HepG2 (cell line): Measurements from ENCODE around the gene ZFP69. TPM values are rescaled to one million over a fixed set of nuclear protein-coding genes. Genes with fewer than 3 reads are reported as not detected.

Experiments used
- ATAC-seq: fragments of 200-7000 bp; cut with Tn5 transposase; 3 replicates; pipeline ENCODE4 v1.9.1; 2020; ENCODE audit warnings: mild to moderate bottlenecking, moderate library complexity
- Bru-seq: library from RNA; stranded (reverse); fragments of 400-500 nt; gene quantifications from one replicate; lab custom pipeline; 2021; lab: Mats Ljungman, UMichigan
- BruChase-seq, 2 experiments: library from RNA; stranded (reverse); fragments of 400-500 nt; gene quantifications; one replicate each; lab custom pipeline; 2021; lab: Mats Ljungman, UMichigan
- BruUV-seq: library from RNA; stranded (reverse); fragments of 400-500 nt; replicated peaks from 2 replicates; lab custom pipeline; 2021; lab: Mats Ljungman, UMichigan
- CTCF ChIA-PET: fragments of 300-600 bp; formaldehyde crosslinking; extraction: SDS; loops from one replicate; lab custom pipeline; 2021; ENCODE audit warnings: low total read pairs, inconsistent platforms, low intra/inter-chr PET ratio; lab: Yijun Ruan, JAX
- POLR2A ChIA-PET: fragments of 350-600 bp; sonication (Branson Sonifier 250); formaldehyde crosslinking; loops from one replicate; lab custom pipeline; 2020; ENCODE audit warnings: antibody characterized with exemption, inconsistent platforms; lab: Yijun Ruan, JAX
- DNase-seq: peaks from one replicate; pipeline ENCODE4 v3.0.0-alpha.2; 2015; ENCODE audit warnings: low spot score
- FAIRE-seq: peaks from 3 replicates; lab custom pipeline; 2011; peaks lifted over from hg19 to GRCh38; lab: Jason Lieb, UNC
- H2AFZ ChIP-seq: one replicate; pipeline ENCODE4 v1.6.1; 2011; ENCODE audit warnings: low read length, inconsistent platforms
- H3K27ac ChIP-seq: fragments of 300-600 bp; 3 replicates; pipeline ENCODE4 v1.8.0; 2011; ENCODE audit warnings: mixed run types, mild to moderate bottlenecking, mixed read lengths, low read length, inconsistent platforms; ENCODE audit not compliant: insufficient read depth; ENCODE audit errors: extremely low read length
- H3K27me3 ChIP-seq, 2 experiments: fragments of 200-600 bp in 1 of 2; 2 replicates in 1 of 2; 3 replicates in 1 of 2; pipeline versions ENCODE4 v1.6.0 to v1.8.0; 2011; ENCODE audit warnings: low read length in 2 of 2, mild to moderate bottlenecking in 2 of 2, moderate library complexity in 2 of 2, inconsistent platforms in 1 of 2; ENCODE audit not compliant: insufficient read depth in 2 of 2, control insufficient read depth in 1 of 2
- H3K36me3 ChIP-seq, 2 experiments: fragments of 200-600 bp in 1 of 2; replicated peaks in 1 of 2; 2 replicates in 1 of 2; 3 replicates in 1 of 2; pipeline versions ENCODE4 v1.5.1 to v1.8.0; 2011; ENCODE audit warnings: low read length in 2 of 2, inconsistent platforms in 1 of 2; ENCODE audit not compliant: insufficient read depth in 2 of 2, control insufficient read depth in 1 of 2
- H3K4me1 ChIP-seq: 2 replicates; pipeline ENCODE4 v1.5.1; 2012; ENCODE audit warnings: low read length, inconsistent platforms; ENCODE audit not compliant: insufficient read depth
- H3K4me2 ChIP-seq: 2 replicates; pipeline ENCODE4 v1.6.0; 2011; ENCODE audit warnings: low read depth, low read length, inconsistent platforms
- H3K4me3 ChIP-seq, 3 experiments: fragments of 200-600 bp in 1 of 3; sonication (generic), shearing (Covaris generic) in 1 of 3; replicated peaks in 1 of 3; 2 replicates each; pipeline ENCODE4 v1.5.1; 2011 to 2016; ENCODE audit warnings: low read length in 3 of 3, inconsistent platforms in 2 of 3, low read depth in 2 of 3, mild to moderate bottlenecking in 2 of 3, control low read depth in 1 of 3, mixed read lengths in 1 of 3; ENCODE audit not compliant: insufficient read depth in 1 of 3
- H3K79me2 ChIP-seq: one replicate; pipeline ENCODE4 v1.6.1; 2011; ENCODE audit warnings: low read length, inconsistent platforms; ENCODE audit not compliant: insufficient read depth
- H3K9ac ChIP-seq: 2 replicates; pipeline ENCODE4 v1.6.0; 2011; ENCODE audit warnings: mild to moderate bottlenecking, low read depth, low read length, inconsistent platforms; ENCODE audit not compliant: insufficient read depth
- H3K9me3 ChIP-seq: 2 replicates; pipeline ENCODE4 v1.5.1; 2012; ENCODE audit warnings: mild to moderate bottlenecking, low read length
- H4K20me1 ChIP-seq: 2 replicates; pipeline ENCODE4 v1.6.0; 2011; ENCODE audit warnings: inconsistent platforms, mild to moderate bottlenecking, low read length, moderate library complexity; ENCODE audit not compliant: insufficient read depth
- ADNP ChIP-seq: sonication (generic); formaldehyde crosslinking; IDR thresholded peaks from 2 replicates; pipeline ENCODE4 v1.4.0; 2020; ENCODE audit warnings: missing genetic modification reagents
- FLYWCH1 ChIP-seq: sonication (generic); formaldehyde crosslinking; IDR thresholded peaks from 2 replicates; pipeline ENCODE4 v1.8.1; 2023; ENCODE audit warnings: mild to moderate bottlenecking, missing genetic modification reagents
- KAT7 ChIP-seq: IDR thresholded peaks from 2 replicates; pipeline ENCODE4 v1.6.1; 2018; ENCODE audit warnings: borderline replicate concordance, missing compliant biosample characterization
- PHF8 ChIP-seq: sonication (generic); formaldehyde crosslinking; IDR thresholded peaks from 2 replicates; pipeline ENCODE4 v1.5.0; 2020; ENCODE audit warnings: missing genetic modification reagents
- RXRB ChIP-seq: IDR thresholded peaks from 2 replicates; pipeline ENCODE4 v1.6.1; 2016; ENCODE audit warnings: borderline replicate concordance, missing genetic modification reagents, missing compliant biosample characterization
- ZBTB7B ChIP-seq: sonication (generic); formaldehyde crosslinking; IDR thresholded peaks from 2 replicates; pipeline ENCODE4 v1.4.0; 2020; ENCODE audit warnings: missing genetic modification reagents
- ZMYM4 ChIP-seq: sonication (generic); formaldehyde crosslinking; IDR thresholded peaks from 2 replicates; pipeline ENCODE4 v1.8.1; 2023; ENCODE audit warnings: mild to moderate bottlenecking, missing genetic modification reagents
- ZNF234 ChIP-seq: sonication (generic); formaldehyde crosslinking; conservative IDR thresholded peaks from 2 replicates; pipeline ENCODE4 v1.5.1; 2020; ENCODE audit warnings: mild to moderate bottlenecking, missing genetic modification reagents
- ZNF326 ChIP-seq: sonication (generic); formaldehyde crosslinking; IDR thresholded peaks from 2 replicates; pipeline ENCODE4 v1.4.0; 2020; ENCODE audit warnings: missing genetic modification reagents, borderline replicate concordance
- ZNF549 ChIP-seq: sonication (generic); formaldehyde crosslinking; IDR thresholded peaks from 2 replicates; pipeline ENCODE4 v1.5.0; 2020; ENCODE audit warnings: missing genetic modification reagents
- ZNF629 ChIP-seq: sonication (generic); formaldehyde crosslinking; conservative IDR thresholded peaks from 2 replicates; pipeline ENCODE4 v1.5.0; 2020; ENCODE audit warnings: missing genetic modification reagents
- ZNF746 ChIP-seq: sonication (generic); formaldehyde crosslinking; IDR thresholded peaks from 2 replicates; pipeline ENCODE4 v1.8.0; 2022; ENCODE audit warnings: mild to moderate bottlenecking, missing genetic modification reagents
- WGBS: methylation state at CpG from one replicate; pipeline ENCODE4 v1.1.6; 2017; ENCODE audit warnings: low lambda C conversion rate; 5-methylcytosine and 5-hydroxymethylcytosine counted together
- in situ Hi-C: cut with HindIII; loops from 2 replicates; pipeline ENCODE4 v1.10.0; 2017; ENCODE audit warnings: low pct_unique_long_range_greater_than_20kb; ENCODE audit not compliant: extremely low pct_ligation_motif_present
- intact Hi-C: fragments of 100-400 bp; cut with micrococcal nuclease; formaldehyde crosslinking; loops from one replicate; pipeline ENCODE4 v1.10.0; 2022; ENCODE audit not compliant: unreplicated experiment
- long read RNA-seq, 2 experiments: library from RNA in 1 of 2; library from polyadenylated mRNA in 1 of 2; stranded (forward) in 1 of 2; unstranded in 1 of 2; transcript quantifications; one replicate each; pipeline ENCODE4 v2.0.0, GENCODE V29; 2019 to 2022
- polyA minus RNA-seq, 3 experiments: library from RNA; depleted of rRNA, polyadenylated mRNA; stranded (reverse); fragments of >200 nt; gene quantifications; 2 replicates each; pipeline ENCODE4 v1.2.3, GENCODE V29; 2011; ENCODE audit warnings: low replicate concordance in 1 of 3
- polyA plus RNA-seq, 8 experiments: library from polyadenylated mRNA; depleted of rRNA in 3 of 8; stranded (reverse) in 7 of 8; unstranded in 1 of 8; fragments of >200 nt; fragmentation: Illumina TruSeq in 4 of 8; extraction: Trizol in 4 of 8; gene quantifications; 2 replicates each; pipeline versions ENCODE4 v1.2.1 to v1.2.3, GENCODE V29; 2011 to 2016; ENCODE audit warnings: low read depth in 4 of 8, missing spikeins in 1 of 8, mixed read lengths in 1 of 8; ENCODE audit not compliant: insufficient read depth in 1 of 8
- total RNA-seq, 5 experiments: library from RNA; depleted of rRNA; stranded (reverse); fragments of >200 nt; fragmentation: Illumina TruSeq; extraction: Trizol; gene quantifications; 2 replicates each; pipeline ENCODE4 v1.2.3, GENCODE V29; 2016; ENCODE audit warnings: low read depth in 1 of 5
- TF ChIP-seq, protein P1 (sequence below): sonication (generic); formaldehyde crosslinking; IDR thresholded peaks from 2 replicates; pipeline ENCODE4 v1.5.0; 2020; ENCODE audit warnings: mild to moderate bottlenecking, missing genetic modification reagents, borderline replicate concordance
- TF ChIP-seq, protein P2 (sequence below): sonication (generic); formaldehyde crosslinking; IDR thresholded peaks from 2 replicates; pipeline ENCODE4 v1.8.1; 2023; ENCODE audit warnings: missing genetic modification reagents, mild to moderate bottlenecking, borderline replicate concordance

Gene ZFP69
- total RNA-seq (2016; rRNA removed; fragmentation: Illumina TruSeq; extraction: Trizol) (5.6 and 6.3 TPM in 2 replicates), polyA plus RNA-seq (2011; rRNA removed) (2.1 and 2.6 TPM in 2 replicates), polyA minus RNA-seq (2011; rRNA and poly(A)+ RNA removed; ENCODE audit: low replicate concordance) (1.2 TPM in 1 of 2 replicates, not detected in the other), Bru-seq, nascent RNA (percentile 49 among the genes with signal in this experiment), BruChase-seq, experiment 1, labeled RNA remaining after a 6-hour chase (percentile 44 among the genes with signal in this experiment), BruChase-seq, experiment 2, labeled RNA remaining after a 2-hour chase (percentile 49 among the genes with signal in this experiment)
- 0.71 and 1.5 TPM in 2 replicates for total RNA-seq (2016; cell fraction: cytosol; rRNA removed; fragmentation: Illumina TruSeq; extraction: Trizol; ENCODE audit: low read depth)
- total RNA-seq (2016; cell fraction: insoluble cytoplasmic fraction; rRNA removed; fragmentation: Illumina TruSeq; extraction: Trizol), result 5.6 and 5.8 TPM in 2 replicates
- 4.8 and 4.9 TPM in 2 replicates for total RNA-seq (2016; cell fraction: membrane; rRNA removed; fragmentation: Illumina TruSeq; extraction: Trizol)
- 3.6 and 5.3 TPM in 2 replicates for total RNA-seq (2016; cell fraction: nucleus; rRNA removed; fragmentation: Illumina TruSeq; extraction: Trizol)
- polyA plus RNA-seq (2011; cell fraction: cytosol; rRNA removed), result 1.2 and 1.6 TPM in 2 replicates
- polyA plus RNA-seq (2011; cell fraction: nucleus; rRNA removed), result 2.0 and 2.3 TPM in 2 replicates
- 2.9 and 4.7 TPM in 2 replicates for polyA plus RNA-seq (2012)
- 0.98 and 1.1 TPM in 2 replicates for polyA plus RNA-seq (2016; cell fraction: cytosol; fragmentation: Illumina TruSeq; extraction: Trizol; ENCODE audit: low read depth)
- 6.0 and 6.1 TPM in 2 replicates for polyA plus RNA-seq (2016; cell fraction: insoluble cytoplasmic fraction; fragmentation: Illumina TruSeq; extraction: Trizol; ENCODE audit: low read depth)
- 2.6 and 2.9 TPM in 2 replicates for polyA plus RNA-seq (2016; cell fraction: membrane; fragmentation: Illumina TruSeq; extraction: Trizol; ENCODE audit: low read depth)
- polyA plus RNA-seq (2016; cell fraction: nucleus; fragmentation: Illumina TruSeq; extraction: Trizol; ENCODE audit: insufficient read depth, low read depth), result 9.6 and 10.4 TPM in 2 replicates
- polyA minus RNA-seq (2011; cell fraction: cytosol; rRNA and poly(A)+ RNA removed), result 1.4 and 1.5 TPM in 2 replicates
- 3.5 and 5.0 TPM in 2 replicates for polyA minus RNA-seq (2011; cell fraction: nucleus; rRNA and poly(A)+ RNA removed)
- long read RNA-seq, experiment 1, partial matches to known transcripts, result 0 of 3 reads
- long read RNA-seq, experiment 1, other reads (novel, unspliced or antisense), result 3 of 3 reads
- long read RNA-seq, experiment 2, partial matches to known transcripts, result 3 of 5 reads
- long read RNA-seq, experiment 2, other reads (novel, unspliced or antisense), result 1 of 5 reads

DNA sequence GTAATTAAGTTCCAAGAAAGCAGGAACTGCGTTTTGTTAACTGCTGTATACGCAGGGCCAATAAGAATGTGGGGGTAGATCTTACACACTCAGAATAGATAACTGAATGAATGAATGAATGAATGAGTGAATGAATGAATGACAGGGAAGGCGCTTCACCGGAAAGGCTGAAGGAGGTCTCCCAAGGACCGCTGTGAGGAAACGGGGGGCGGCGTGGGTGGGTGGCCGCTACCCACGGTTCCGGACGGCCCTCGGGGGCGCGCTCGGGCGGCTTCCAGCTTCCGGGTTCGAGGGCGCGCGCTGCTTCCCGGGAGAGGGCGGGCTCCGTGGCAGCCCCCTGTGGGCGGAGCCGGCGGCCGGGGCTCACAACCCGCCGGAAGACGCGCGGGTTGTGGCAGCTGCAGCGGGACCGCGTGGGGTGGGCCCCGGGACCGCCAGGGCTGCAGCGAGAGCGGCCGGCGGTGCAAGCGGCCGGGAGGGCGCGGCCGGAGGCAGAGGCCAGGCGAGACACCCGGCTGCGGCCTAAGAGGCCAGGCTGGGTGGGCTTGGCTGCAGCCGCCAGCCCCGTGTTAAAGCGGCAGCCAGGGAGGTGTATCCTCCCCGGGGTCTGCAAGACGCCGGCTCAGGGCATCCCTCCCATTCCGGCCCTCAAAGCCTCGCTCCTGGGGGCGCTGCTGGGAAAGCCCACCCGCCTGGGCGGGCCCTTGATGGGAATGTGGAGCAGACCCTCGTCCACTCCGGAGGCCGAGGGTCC is at the start of gene ZFP69:
Gene ZFP69, plus strand, starts transcription at position 367 of the 754 bp plus-strand sequence. CDS start 2,072 bp downstream, outside the sequence.
- in situ Hi-C loops, result no loop called here
- Histone ChIP-seq H4K20me1 (no peaks in the 10 kb centered on the region), H3K27me3 (peaks cover 0 to 3% of the 10 kb centered on the region in 2 experiments; a peak in 1 of 5 replicates), H3K79me2 (peaks cover 5% of the 10 kb centered on the region), H3K4me2 (peak within 1 kb of the TSS; percentile 97), H3K36me3 (peaks cover 2 to 7% of the 10 kb centered on the region in 2 experiments; a peak in 1 of 5 replicates), H3K9me3 (peaks cover 30% of the 10 kb centered on the region), H2AFZ (peak within 1 kb of the TSS; percentile 72), H3K9ac (peak within 1 kb of the TSS; percentile 78), H3K4me3 (peak within 1 kb of the TSS; percentile 84 to 95 (median 85)), H3K27ac (peak within 1 kb of the TSS; percentile 55), H3K4me1 (peaks cover 15% of the 10 kb centered on the region)
- FAIRE-seq (no peak), ATAC-seq (peak; percentile 93), DNase-seq (peak; percentile 35)
- intact Hi-C loops, result no loop called here
- CTCF ChIA-PET, result no interaction called here
- POLR2A ChIA-PET, result interaction anchor here (0.5 to 1.5 kb wide), 3 partner anchors 27 to 226 kb away, joined by 3 to 6 read pairs (median 5); partner anchors contain the start of gene ZFP69B
- BruUV-seq, result no TSS peak
- WGBS, result under 1% methylated on average over 32 of the region's 65 CpGs
- TF ChIP-seq ZNF326 (CRISPR knock-in tag), result no peak
- TF ChIP-seq ZNF234, result 0 out of 2 replicates have a peak, but pooled peaks have one; percentile 67
- TF ChIP-seq, protein P1, sequence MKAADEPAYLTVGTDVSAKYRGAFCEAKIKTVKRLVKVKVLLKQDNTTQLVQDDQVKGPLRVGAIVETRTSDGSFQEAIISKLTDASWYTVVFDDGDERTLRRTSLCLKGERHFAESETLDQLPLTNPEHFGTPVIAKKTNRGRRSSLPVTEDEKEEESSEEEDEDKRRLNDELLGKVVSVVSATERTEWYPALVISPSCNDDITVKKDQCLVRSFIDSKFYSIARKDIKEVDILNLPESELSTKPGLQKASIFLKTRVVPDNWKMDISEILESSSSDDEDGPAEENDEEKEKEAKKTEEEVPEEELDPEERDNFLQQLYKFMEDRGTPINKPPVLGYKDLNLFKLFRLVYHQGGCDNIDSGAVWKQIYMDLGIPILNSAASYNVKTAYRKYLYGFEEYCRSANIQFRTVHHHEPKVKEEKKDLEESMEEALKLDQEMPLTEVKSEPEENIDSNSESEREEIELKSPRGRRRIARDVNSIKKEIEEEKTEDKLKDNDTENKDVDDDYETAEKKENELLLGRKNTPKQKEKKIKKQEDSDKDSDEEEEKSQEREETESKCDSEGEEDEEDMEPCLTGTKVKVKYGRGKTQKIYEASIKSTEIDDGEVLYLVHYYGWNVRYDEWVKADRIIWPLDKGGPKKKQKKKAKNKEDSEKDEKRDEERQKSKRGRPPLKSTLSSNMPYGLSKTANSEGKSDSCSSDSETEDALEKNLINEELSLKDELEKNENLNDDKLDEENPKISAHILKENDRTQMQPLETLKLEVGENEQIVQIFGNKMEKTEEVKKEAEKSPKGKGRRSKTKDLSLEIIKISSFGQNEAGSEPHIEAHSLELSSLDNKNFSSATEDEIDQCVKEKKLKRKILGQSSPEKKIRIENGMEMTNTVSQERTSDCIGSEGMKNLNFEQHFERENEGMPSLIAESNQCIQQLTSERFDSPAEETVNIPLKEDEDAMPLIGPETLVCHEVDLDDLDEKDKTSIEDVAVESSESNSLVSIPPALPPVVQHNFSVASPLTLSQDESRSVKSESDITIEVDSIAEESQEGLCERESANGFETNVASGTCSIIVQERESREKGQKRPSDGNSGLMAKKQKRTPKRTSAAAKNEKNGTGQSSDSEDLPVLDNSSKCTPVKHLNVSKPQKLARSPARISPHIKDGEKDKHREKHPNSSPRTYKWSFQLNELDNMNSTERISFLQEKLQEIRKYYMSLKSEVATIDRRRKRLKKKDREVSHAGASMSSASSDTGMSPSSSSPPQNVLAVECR (CRISPR knock-in tag), result peak; percentile 82
- TF ChIP-seq, protein P2, sequence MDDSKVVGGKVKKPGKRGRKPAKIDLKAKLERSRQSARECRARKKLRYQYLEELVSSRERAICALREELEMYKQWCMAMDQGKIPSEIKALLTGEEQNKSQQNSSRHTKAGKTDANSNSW, result no peak
- no peak for TF ChIP-seq ZNF746 (CRISPR knock-in tag)
- no peak for TF ChIP-seq ZNF549 (CRISPR knock-in tag)
- no peak; the same call in 1 of the 2 replicates for TF ChIP-seq ADNP (CRISPR knock-in tag)
- no peak for TF ChIP-seq FLYWCH1 (CRISPR knock-in tag)
- no peak for TF ChIP-seq ZNF629 (CRISPR knock-in tag)
- peak; percentile 67; the same call in 1 of the 2 replicates for TF ChIP-seq PHF8 (CRISPR knock-in tag)
- no peak for TF ChIP-seq KAT7 (CRISPR knock-in tag)
- peak; percentile 63; the same call in 1 of the 2 replicates for TF ChIP-seq ZBTB7B (CRISPR knock-in tag)
- 0 out of 2 replicates have a peak, but pooled peaks have one; percentile 12 for TF ChIP-seq RXRB
- TF ChIP-seq ZMYM4 (CRISPR knock-in tag), result peak; percentile 64
